Adipocyte (in vitro differentiated cells): ENCODE measurements around the gene TMEM170B.

Source experiments
- DNase-seq: peaks from one replicate; pipeline ENCODE4 v3.0.0-alpha.2; 2015; ENCODE audit warnings: low read depth
- H3K27me3 ChIP-seq: replicated peaks from 2 replicates; pipeline ENCODE4 v1.7.0; 2013; ENCODE audit warnings: mild to moderate bottlenecking, low read length, moderate library complexity; ENCODE audit not compliant: control insufficient read depth, insufficient read depth
- H3K36me3 ChIP-seq: 2 replicates; pipeline ENCODE4 v1.7.0; 2013; ENCODE audit warnings: low read length, mild to moderate bottlenecking, moderate library complexity; ENCODE audit not compliant: control insufficient read depth, insufficient read depth, severe bottlenecking
- H3K4me1 ChIP-seq: 2 replicates; pipeline ENCODE4 v1.7.0; 2013; ENCODE audit warnings: mild to moderate bottlenecking, low read length, moderate library complexity; ENCODE audit not compliant: control insufficient read depth, insufficient read depth
- H3K4me3 ChIP-seq: 2 replicates; pipeline ENCODE4 v1.7.0; 2013; ENCODE audit warnings: mild to moderate bottlenecking, low read length, moderate library complexity
- H3K9ac ChIP-seq: 2 replicates; pipeline ENCODE4 v1.7.0; 2013; ENCODE audit warnings: mild to moderate bottlenecking, low read length, moderate library complexity
- H3K9me3 ChIP-seq: 2 replicates; pipeline ENCODE4 v1.7.0; 2013; ENCODE audit warnings: mild to moderate bottlenecking, low read length, moderate library complexity; ENCODE audit not compliant: control insufficient read depth

TMEM170B gene

GRCh38 chr6:11537229-11538051 is at the start of gene TMEM170B:
Gene TMEM170B, plus strand, starts transcription at chr6:11537749. Its CDS starts 529 bp downstream, at chr6:11538278.
- H3K4me1 ChIP-seq: peaks cover 27% of the 10 kb centered on the region
- H3K9me3 ChIP-seq: no peaks in the 10 kb centered on the region
- no peaks in the 10 kb centered on the region for H3K27me3 ChIP-seq
- peak within 1 kb of the TSS; percentile 92 for H3K4me3 ChIP-seq
- peak within 1 kb of the TSS; percentile 89 for H3K9ac ChIP-seq
- no peaks in the 10 kb centered on the region for H3K36me3 ChIP-seq
- peak; percentile 95 for DNase-seq

- no peaks in the 10 kb centered on the region for H3K27me3 ChIP-seq
- H3K36me3 ChIP-seq: no peaks in the 10 kb centered on the region
- peaks cover 3% of the 10 kb centered on the region for H3K4me1 ChIP-seq
- H3K9me3 ChIP-seq: no peaks in the 10 kb centered on the region
- H3K9ac ChIP-seq: no peak overlapping the region
- no peak overlapping the region for H3K4me3 ChIP-seq
- no peak for DNase-seq
Measured at GRCh38 chr6:11490996-11491395, 46.6 kb upstream of the TMEM170B start.

- no peaks in the 10 kb centered on the region for H3K9me3 ChIP-seq
Measured at GRCh38 chr6:11491596-11492463, 45.7 kb upstream of the TMEM170B start.

GRCh38 chr6:11492464-11493290 is 44.9 kb upstream of the TMEM170B start:
- no peak overlapping the region for H3K9ac ChIP-seq
- no peaks in the 10 kb centered on the region for H3K27me3 ChIP-seq
- no peaks in the 10 kb centered on the region for H3K9me3 ChIP-seq
- H3K4me1 ChIP-seq: peaks cover 8% of the 10 kb centered on the region
- DNase-seq: peak; percentile 12
- H3K4me3 ChIP-seq: no peak overlapping the region
- no peaks in the 10 kb centered on the region for H3K36me3 ChIP-seq

More at GRCh38 chr6:11491596-11492463, 45.7 kb upstream of the TMEM170B start:
- H3K4me3 ChIP-seq: no peak overlapping the region
- no peaks in the 10 kb centered on the region for H3K27me3 ChIP-seq
- DNase-seq: no peak
- H3K4me1 ChIP-seq: peaks cover 8% of the 10 kb centered on the region
- no peaks in the 10 kb centered on the region for H3K36me3 ChIP-seq
- H3K9ac ChIP-seq: no peak overlapping the region

- Histone ChIP-seq H3K4me3 (no peak overlapping the region), H3K4me1 (peaks cover 8% of the 10 kb centered on the region), H3K36me3 (no peaks in the 10 kb centered on the region), H3K9me3 (no peaks in the 10 kb centered on the region), H3K27me3 (no peaks in the 10 kb centered on the region), H3K9ac (no peak overlapping the region)
- no peak for DNase-seq
Measured at GRCh38 chr6:11493974-11494373, 43.6 kb upstream of the TMEM170B start.

GRCh38 chr6:11494786-11495564 is 42.6 kb upstream of the TMEM170B start:
- Histone ChIP-seq H3K9ac (peak overlapping the region; percentile 70), H3K4me3 (no peak overlapping the region), H3K27me3 (no peaks in the 10 kb centered on the region), H3K4me1 (peaks cover 8% of the 10 kb centered on the region), H3K9me3 (no peaks in the 10 kb centered on the region), H3K36me3 (no peaks in the 10 kb centered on the region)
- DNase-seq: no peak

- H3K4me1 ChIP-seq: peaks cover 8% of the 10 kb centered on the region
- no peaks in the 10 kb centered on the region for H3K27me3 ChIP-seq
- H3K9ac ChIP-seq: peak overlapping the region; percentile 70
- H3K36me3 ChIP-seq: no peaks in the 10 kb centered on the region
- H3K9me3 ChIP-seq: no peaks in the 10 kb centered on the region
- DNase-seq: no peak
- no peak overlapping the region for H3K4me3 ChIP-seq
Measured at GRCh38 chr6:11495565-11496145, 41.9 kb upstream of the TMEM170B start.

- H3K9ac ChIP-seq: peak overlapping the region; percentile 70
- peaks cover 8% of the 10 kb centered on the region for H3K4me1 ChIP-seq
- no peaks in the 10 kb centered on the region for H3K9me3 ChIP-seq
- DNase-seq: peak; percentile 93
- H3K36me3 ChIP-seq: no peaks in the 10 kb centered on the region
- H3K4me3 ChIP-seq: no peak overlapping the region
- no peaks in the 10 kb centered on the region for H3K27me3 ChIP-seq
Measured at GRCh38 chr6:11496152-11497060, 41.1 kb upstream of the TMEM170B start.

- no peak for DNase-seq
- H3K4me3 ChIP-seq: no peak overlapping the region
- H3K9me3 ChIP-seq: no peaks in the 10 kb centered on the region
- H3K9ac ChIP-seq: no peak overlapping the region
- no peaks in the 10 kb centered on the region for H3K27me3 ChIP-seq
- peaks cover 8% of the 10 kb centered on the region for H3K4me1 ChIP-seq
- no peaks in the 10 kb centered on the region for H3K36me3 ChIP-seq
Measured at GRCh38 chr6:11497107-11497506, 40.4 kb upstream of the TMEM170B start.
